H1 (cell line): ENCODE measurements around the gene CGNL1. TPM values are rescaled to one million over a fixed set of nuclear protein-coding genes. Genes with fewer than 3 reads are reported as not detected.

Experiments used
- CTCF ChIA-PET: fragments of 300-600 bp; sonication (Branson Sonifier 250); formaldehyde crosslinking; loops from one replicate; lab custom pipeline; 2021; ENCODE audit not compliant: partially characterized antibody; lab: Charles Lee
- POLR2A ChIA-PET: fragments of 300-600 bp; sonication (Branson Sonifier 250); formaldehyde crosslinking; loops from one replicate; lab custom pipeline; 2021; ENCODE audit warnings: inconsistent platforms; ENCODE audit not compliant: partially characterized antibody; lab: Charles Lee
- DNase-seq, 2 experiments: peaks; one replicate each; pipeline versions ENCODE4 v3.0.0 to v3.0.0-alpha.2; 2010 to 2022; ENCODE audit warnings: low spot score in 2 of 2, low read depth in 1 of 2, mixed read lengths in 1 of 2
- FAIRE-seq: peaks from 2 replicates; lab custom pipeline; 2011; peaks lifted over from hg19 to GRCh38; lab: Jason Lieb, UNC
- H2AFZ ChIP-seq: 2 replicates; pipeline ENCODE4 v1.8.1; 2012; ENCODE audit warnings: low read length, inconsistent platforms
- H2AK5ac ChIP-seq: 2 replicates; pipeline ENCODE4 v1.6.1; 2013; ENCODE audit warnings: low read depth, low read length
- H2BK120ac ChIP-seq: replicated peaks from 2 replicates; pipeline ENCODE3; 2013; ENCODE audit warnings: low read depth, low read length, inconsistent platforms
- H2BK12ac ChIP-seq: 2 replicates; pipeline ENCODE4 v1.6.1; 2013; ENCODE audit warnings: low read depth, low read length
- H2BK15ac ChIP-seq: 2 replicates; pipeline ENCODE4 v1.6.1; 2013; ENCODE audit warnings: low read length
- H2BK20ac ChIP-seq: 2 replicates; pipeline ENCODE4 v1.6.1; 2013; ENCODE audit warnings: low read length
- H2BK5ac ChIP-seq: 2 replicates; pipeline ENCODE4 v1.6.1; 2013; ENCODE audit warnings: low read depth, low read length
- H3K14ac ChIP-seq: 2 replicates; pipeline ENCODE4 v1.6.1; 2013; ENCODE audit warnings: inconsistent platforms; ENCODE audit not compliant: insufficient read length
- H3K18ac ChIP-seq: 2 replicates; pipeline ENCODE4 v1.6.1; 2013; ENCODE audit warnings: low read length; ENCODE audit errors: extremely low read depth
- H3K23ac ChIP-seq: 2 replicates; pipeline ENCODE4 v1.6.1; 2013; ENCODE audit warnings: inconsistent platforms; ENCODE audit not compliant: insufficient read length
- H3K23me2 ChIP-seq: 2 replicates; pipeline ENCODE4 v1.6.1; 2013; ENCODE audit warnings: low read depth, low read length
- H3K27ac ChIP-seq: 2 replicates; pipeline ENCODE4 v1.6.1; 2011; ENCODE audit warnings: low read depth, low read length, inconsistent platforms
- H3K27me3 ChIP-seq, 4 experiments: replicated peaks in 1 of 4; 1 replicate in 1 of 4; 2 replicates in 3 of 4; pipeline versions ENCODE4 v1.6.1 to v1.8.1; 2011 to 2013; ENCODE audit warnings: low read length in 3 of 4, mild to moderate bottlenecking in 3 of 4, inconsistent platforms in 2 of 4, mixed read lengths in 2 of 4, moderate library complexity in 1 of 4; ENCODE audit not compliant: control insufficient read depth in 3 of 4, insufficient read depth in 3 of 4; ENCODE audit errors: extremely low read depth in 1 of 4
- H3K36me3 ChIP-seq, 4 experiments: 2 replicates each; pipeline versions ENCODE4 v1.6.1 to v1.8.1; 2011 to 2013; ENCODE audit warnings: mild to moderate bottlenecking in 4 of 4, low read length in 3 of 4, moderate library complexity in 2 of 4, control low read depth in 1 of 4, inconsistent platforms in 1 of 4; ENCODE audit not compliant: insufficient read depth in 4 of 4, control insufficient read depth in 2 of 4
- H3K4ac ChIP-seq: replicated peaks from 2 replicates; pipeline ENCODE3; 2013; ENCODE audit warnings: low read length, low read depth, mixed read lengths, inconsistent platforms; ENCODE audit not compliant: insufficient read length
- H3K4me1 ChIP-seq, 4 experiments: replicated peaks in 1 of 4; 1 replicate in 1 of 4; 2 replicates in 3 of 4; pipeline versions ENCODE4 v1.6.1 to v1.8.1; 2011 to 2013; ENCODE audit warnings: low read length in 3 of 4, inconsistent platforms in 2 of 4, mixed read lengths in 1 of 4; ENCODE audit not compliant: insufficient read depth in 4 of 4, control insufficient read depth in 3 of 4
- H3K4me2 ChIP-seq, 2 experiments: 2 replicates each; pipeline versions ENCODE4 v1.6.1 to v1.8.1; 2011 to 2013; ENCODE audit warnings: low read depth in 2 of 2, low read length in 2 of 2, control low read depth in 1 of 2, inconsistent platforms in 1 of 2, mild to moderate bottlenecking in 1 of 2; ENCODE audit not compliant: insufficient read depth in 1 of 2
- H3K4me3 ChIP-seq, 4 experiments: fragments of 200-600, 300-600 bp in 1 of 4; sonication (generic), shearing (Covaris generic), sonication (Bioruptor Twin) in 1 of 4; 2 replicates each; pipeline versions ENCODE4 v1.5.1 to v1.8.1; 2011 to 2016; ENCODE audit warnings: low read length in 4 of 4, low read depth in 3 of 4, control low read depth in 2 of 4, inconsistent platforms in 2 of 4, mild to moderate bottlenecking in 2 of 4, mixed read lengths in 1 of 4, moderate library complexity in 1 of 4; ENCODE audit not compliant: insufficient read depth in 2 of 4; ENCODE audit errors: extremely low read depth in 1 of 4
- H3K56ac ChIP-seq: replicated peaks from 2 replicates; pipeline ENCODE3; 2013; ENCODE audit warnings: low read depth, mild to moderate bottlenecking, mixed read lengths, low read length, inconsistent platforms; ENCODE audit not compliant: insufficient read length
- H3K79me1 ChIP-seq: 2 replicates; pipeline ENCODE4 v1.6.1; 2013; ENCODE audit warnings: low read depth, low read length, control low read depth
- H3K79me2 ChIP-seq, 2 experiments: 2 replicates each; pipeline versions ENCODE4 v1.6.1 to v1.8.1; 2012 to 2013; ENCODE audit warnings: low read length in 2 of 2, mild to moderate bottlenecking in 2 of 2, inconsistent platforms in 1 of 2; ENCODE audit not compliant: insufficient read depth in 2 of 2, control insufficient read depth in 1 of 2
- H3K9ac ChIP-seq, 4 experiments: replicated peaks in 1 of 4; 1 replicate in 1 of 4; 2 replicates in 3 of 4; pipeline versions ENCODE4 v1.6.1 to v1.8.1; 2011 to 2013; ENCODE audit warnings: low read depth in 3 of 4, low read length in 3 of 4, control low read depth in 2 of 4, mild to moderate bottlenecking in 2 of 4, moderate library complexity in 2 of 4, inconsistent platforms in 1 of 4; ENCODE audit errors: extremely low read depth in 1 of 4
- H3K9me3 ChIP-seq, 2 experiments: 2 replicates each; pipeline versions ENCODE4 v1.6.1 to v1.8.1; 2012 to 2013; ENCODE audit warnings: mild to moderate bottlenecking in 2 of 2, moderate library complexity in 2 of 2, control low read depth in 1 of 2, inconsistent platforms in 1 of 2, low read depth in 1 of 2, low read length in 1 of 2, mixed read lengths in 1 of 2; ENCODE audit not compliant: insufficient read depth in 2 of 2
- H4K20me1 ChIP-seq, 2 experiments: replicated peaks in 1 of 2; 2 replicates each; pipeline versions ENCODE3 to v1.8.1; 2011 to 2013; ENCODE audit warnings: inconsistent platforms in 2 of 2, low read length in 2 of 2, mild to moderate bottlenecking in 1 of 2; ENCODE audit not compliant: insufficient read depth in 2 of 2, control insufficient read depth in 1 of 2
- H4K5ac ChIP-seq: 2 replicates; pipeline ENCODE4 v1.6.1; 2013; ENCODE audit warnings: low read length, low read depth, mixed read lengths, inconsistent platforms; ENCODE audit not compliant: insufficient read length
- H4K8ac ChIP-seq: 2 replicates; pipeline ENCODE4 v1.8.0; 2013; ENCODE audit warnings: mild to moderate bottlenecking, moderate library complexity, low read length, inconsistent platforms; ENCODE audit not compliant: insufficient read depth; ENCODE audit errors: extremely low read depth
- H4K91ac ChIP-seq: replicated peaks from 2 replicates; pipeline ENCODE3; 2013; ENCODE audit warnings: low read length, mixed read lengths, inconsistent platforms; ENCODE audit not compliant: insufficient read length
- ASH2L ChIP-seq: fragments of 200-600, 300-600 bp; sonication (generic); IDR thresholded peaks from one replicate; pipeline ENCODE4 v1.7.1; 2017; ENCODE audit warnings: low read length
- BCL11A ChIP-seq, 2 experiments: IDR thresholded peaks; one replicate each; pipeline ENCODE4 v1.6.1; 2011; ENCODE audit warnings: low read depth in 2 of 2, low read length in 2 of 2, mild to moderate bottlenecking in 2 of 2
- CBX5 ChIP-seq: fragments of 300-800, 300-1000 bp; sonication (generic); IDR thresholded peaks from 2 replicates; pipeline ENCODE4 v1.7.1; 2016; ENCODE audit warnings: antibody characterized with exemption, low read length, low read depth
- KDM4A ChIP-seq: IDR thresholded peaks from one replicate; pipeline ENCODE4 v1.7.1; 2012; ENCODE audit warnings: low read depth, mild to moderate bottlenecking, moderate library complexity, low read length, inconsistent platforms; ENCODE audit not compliant: severe bottlenecking
- RFX5 ChIP-seq: IDR thresholded peaks from 2 replicates; pipeline ENCODE4 v1.6.1; 2011; ENCODE audit warnings: low read depth, low read length, improper control_type of control experiment, borderline replicate concordance
- SIN3A ChIP-seq, 2 experiments: IDR thresholded peaks in 1 of 2; conservative IDR thresholded peaks in 1 of 2; 2 replicates each; pipeline ENCODE4 v1.6.1; 2011 to 2012; ENCODE audit warnings: low read length in 2 of 2, improper control_type of control experiment in 1 of 2, low read depth in 1 of 2, mild to moderate bottlenecking in 1 of 2
- SP1 ChIP-seq: IDR thresholded peaks from 2 replicates; pipeline ENCODE4 v1.6.1; 2011; ENCODE audit warnings: low read depth, low read length
- WGBS, 2 experiments: shearing (Covaris generic) in 1 of 2; methylation state at CpG; one replicate each; pipeline versions ENCODE4 v1.1.6 to v1.1.7; 2013 to 2015; ENCODE audit warnings: low lambda C conversion rate in 2 of 2, mixed read lengths in 2 of 2, inconsistent platforms in 1 of 2, low coverage in 1 of 2, missing lambda C conversion rate in 1 of 2; ENCODE audit not compliant: insufficient replicate concordance in 2 of 2, insufficient coverage in 1 of 2, insufficient read length in 1 of 2; ENCODE audit errors: extremely low coverage in 1 of 2, missing lambda C conversion rate in 1 of 2; 5-methylcytosine and 5-hydroxymethylcytosine counted together
- polyA plus RNA-seq, 7 experiments: library from polyadenylated mRNA; depleted of rRNA in 3 of 7; stranded (reverse) in 5 of 7; unstranded in 2 of 7; fragments of >200 nt in 5 of 7; fragments of 200-250 nt in 2 of 7; gene quantifications; 1 replicate in 5 of 7; 2 replicates in 1 of 7; 4 replicates in 1 of 7; pipeline versions ENCODE4 v1.2.1 to v1.2.3, GENCODE V29; 2011 to 2013; ENCODE audit warnings: missing spikeins in 2 of 7, mixed read lengths in 2 of 7
- total RNA-seq: library from RNA; stranded (reverse); fragmentation: NEBNext Ultra II Directional; extraction: Animal tissue kit (Norgen Biotek cat#: 25700); gene quantifications from 2 replicates; pipeline ENCODE4 v1.2.1, GENCODE V29; 2021

CGNL1 gene
- total and polyA plus RNA-seq, 2 of the 8 experiments (the other 6 are each of a cell fraction or from before 2014, with no cell fraction given), result 21.8 to 75.6 TPM

- Histone ChIP-seq H4K5ac (no peak overlapping the region), H3K4ac (no peak overlapping the region), H2BK15ac (no peak overlapping the region; the same call in 1 of the 2 replicates), H3K18ac (no peak overlapping the region), H3K4me2 (no peak overlapping the region), H3K9ac (no peak overlapping the region), H2AFZ (no peak overlapping the region), H3K27me3 (no peaks in the 10 kb centered on the region), H4K20me1 (no peaks in the 10 kb centered on the region), H2AK5ac (0 out of 2 replicates have a peak overlapping the region, but pooled peaks have one; percentile 48), H3K23ac (no peak overlapping the region), H3K27ac (no peak overlapping the region), H3K79me2 (no peaks in the 10 kb centered on the region), H2BK20ac (no peak overlapping the region), H3K14ac (no peak overlapping the region), H2BK120ac (no peak overlapping the region), H2BK5ac (peak overlapping the region; percentile 32), H3K23me2 (no peaks in the 10 kb centered on the region), H3K4me3 (no peak overlapping the region), H3K36me3 (no peaks in the 10 kb centered on the region), H3K9me3 (no peaks in the 10 kb centered on the region), H2BK12ac (peak overlapping the region; percentile 60; the same call in 1 of the 2 replicates), H3K4me1 (peaks cover 2 to 28% (median 13%) of the 10 kb centered on the region in 4 experiments; a peak in 5 of 7 replicates), H4K8ac (no peak overlapping the region), H3K79me1 (no peaks in the 10 kb centered on the region), H3K56ac (no peak overlapping the region), H4K91ac (peak overlapping the region; percentile 44)
- DNase-seq, result no peak
- WGBS, 2 experiments, result 82% methylated on average over 10 of the region's 10 CpGs; no CpG with 5 or more reads in 1 of the 2 experiments
- no peak for FAIRE-seq
- POLR2A ChIA-PET, result interaction anchor here (1.2 to 1.9 kb wide), 4 partner anchors 10 to 166 kb away, joined by 4 to 6 read pairs (median 5); no protein-coding TSS in a partner anchor
- TF ChIP-seq CBX5 (no peak), KDM4A (no peak), ASH2L (no peak), SP1 (no peak), BCL11A (IDR thresholded peaks at IDR 0.05; ENCODE audit: low read depth in 2 of 2, low read length in 2 of 2) (no peak), SIN3A (conservative IDR thresholded peaks at IDR 0.05 in 1 of 2, IDR thresholded peaks at IDR 0.05 in 1 of 2; ENCODE audit: low read depth in 1 of 2, low read length in 2 of 2) (no peak), RFX5 (no peak)
- CTCF ChIA-PET, result interaction anchor here (0.6 to 8.5 kb wide), 20 partner anchors 10 to 240 kb away, joined by 3 to 49 read pairs (median 6); no protein-coding TSS in a partner anchor
These were observed 22.9 kb upstream of the CGNL1 start for GRCh38 chr15:57353317-57353804.
